Activated T-helper 1 cell treated with anti-CD3 and anti-CD28 coated beads, Interleukin-2, amount 50 U/mL, for 16 hours (primary cell): ENCODE measurements around the gene GABPB2.

Source experiments
- DNase-seq, 2 donors: peaks; one replicate each; pipeline ENCODE4 v3.0.0-alpha.2; 2020; ENCODE audit warnings: low read depth in 1 of 2, low spot score in 1 of 2

Gene GABPB2

GRCh38 chr1:151164732-151165280 is 94.2 kb downstream of the GABPB2 start:
- no peak for DNase-seq

GRCh38 chr1:151165281-151165737 is 94.7 kb downstream of the GABPB2 start:
- no peak for DNase-seq

GRCh38 chr1:151165738-151166504 is 95.4 kb downstream of the GABPB2 start, which contains the start of the genes LYSMD1 and SCNM1:
TSS of gene LYSMD1 (minus strand) at chr1:151165902. CDS start at chr1:151165258, 644 bp downstream.
TSS of gene SCNM1 (plus strand) at chr1:151166144. CDS start at chr1:151166153, 9 bp downstream.
- DNase-seq, result peak; percentile 91 to 92

GRCh38 chr1:151166505-151166956 is 96.0 kb downstream of the GABPB2 start:
- no peak for DNase-seq

GRCh38 chr1:151167116-151167515 is 96.6 kb downstream of the GABPB2 start:
- no peak for DNase-seq

GRCh38 chr1:151171190-151171589 is 100.6 kb downstream of the GABPB2 start:
- DNase-seq, result no peak
